HepG2 (cell line): Measurements from ENCODE around the gene PPP1R9A. TPM values are rescaled to one million over a fixed set of nuclear protein-coding genes. Genes with fewer than 3 reads are reported as not detected.
A peak's percentile ranks its signal among the peaks of the same experiment; 100 is the strongest.

ENCODE experiments used
- ARID3A ChIP-seq: IDR thresholded peaks from 2 replicates; pipeline ENCODE4 v1.6.1; 2012; ENCODE audit warnings: low read depth, low read length, improper control_type of control experiment
- BHLHE40 ChIP-seq: IDR thresholded peaks from 2 replicates; pipeline ENCODE4 v1.6.1; 2011; ENCODE audit warnings: low read length, improper control_type of control experiment
- EEA1 ChIP-seq: sonication (generic); formaldehyde crosslinking; IDR thresholded peaks from 2 replicates; pipeline ENCODE4 v1.5.1; 2020; ENCODE audit warnings: mild to moderate bottlenecking, missing genetic modification reagents, borderline replicate concordance
- ERF ChIP-seq: IDR thresholded peaks from 2 replicates; pipeline ENCODE4 v1.6.1; 2018; ENCODE audit warnings: missing biosample characterization, missing genetic modification reagents
- FOXO1 ChIP-seq: sonication (generic); formaldehyde crosslinking; IDR thresholded peaks from 2 replicates; pipeline ENCODE4 v1.4.0; 2020; ENCODE audit warnings: missing genetic modification reagents
- GZF1 ChIP-seq: sonication (generic); formaldehyde crosslinking; IDR thresholded peaks from 2 replicates; pipeline ENCODE4 v1.5.1; 2020; ENCODE audit warnings: mild to moderate bottlenecking, missing genetic modification reagents
- HIC2 ChIP-seq: sonication (generic); formaldehyde crosslinking; IDR thresholded peaks from 2 replicates; pipeline ENCODE4 v1.9.0; 2022; ENCODE audit warnings: low read depth, missing genetic modification reagents
- HNF4G ChIP-seq, 2 experiments: sonication (generic) in 1 of 2; formaldehyde crosslinking in 1 of 2; IDR thresholded peaks; 2 replicates each; pipeline versions ENCODE4 v1.4.0 to v1.6.1; 2011 to 2020; ENCODE audit warnings: borderline replicate concordance in 2 of 2, low read depth in 2 of 2, mild to moderate bottlenecking in 2 of 2, low read length in 1 of 2, missing genetic modification reagents in 1 of 2, moderate library complexity in 1 of 2
- HNRNPK ChIP-seq: fragments of 200-400 bp; formaldehyde crosslinking; IDR thresholded peaks from 2 replicates; pipeline ENCODE4 v1.6.1; 2018; ENCODE audit warnings: low read length, low read depth, moderate library complexity, mild to moderate bottlenecking; ENCODE audit not compliant: poor library complexity, severe bottlenecking
- HOXA3 ChIP-seq: sonication (generic); formaldehyde crosslinking; IDR thresholded peaks from 2 replicates; pipeline ENCODE4 v1.5.0; 2020; ENCODE audit warnings: missing genetic modification reagents
- NAIF1 ChIP-seq: sonication (generic); formaldehyde crosslinking; IDR thresholded peaks from 2 replicates; pipeline ENCODE4 v1.5.0; 2020; ENCODE audit warnings: mild to moderate bottlenecking, missing genetic modification reagents, borderline replicate concordance
- RBM22 ChIP-seq: fragments of 200-400 bp; formaldehyde crosslinking; optimal IDR thresholded peaks from 2 replicates; pipeline ENCODE3; 2017; ENCODE audit warnings: mild to moderate bottlenecking, low read length, moderate library complexity
- RNF2 ChIP-seq: fragments of 450-650 bp; conservative IDR thresholded peaks from 2 replicates; pipeline ENCODE4 v1.6.1; 2016; ENCODE audit warnings: low read depth
- TBX3 ChIP-seq: fragments of 450-650 bp; IDR thresholded peaks from 2 replicates; pipeline ENCODE4 v1.6.1; 2017; ENCODE audit warnings: antibody characterized with exemption, mild to moderate bottlenecking, inconsistent platforms, borderline replicate concordance
- ZBTB25 ChIP-seq: IDR thresholded peaks from 2 replicates; pipeline ENCODE4 v1.6.1; 2018; ENCODE audit warnings: missing genetic modification reagents
- ZBTB46 ChIP-seq: sonication (generic); formaldehyde crosslinking; IDR thresholded peaks from 2 replicates; pipeline ENCODE4 v1.4.0; 2020; ENCODE audit warnings: mild to moderate bottlenecking, missing genetic modification reagents, borderline replicate concordance
- ZNF367 ChIP-seq: sonication (generic); formaldehyde crosslinking; IDR thresholded peaks from 2 replicates; pipeline ENCODE4 v1.4.0; 2020; ENCODE audit warnings: missing genetic modification reagents, borderline replicate concordance
- ZNF512B ChIP-seq: sonication (generic); formaldehyde crosslinking; IDR thresholded peaks from 2 replicates; pipeline ENCODE4 v1.5.1; 2020; ENCODE audit warnings: missing genetic modification reagents, mild to moderate bottlenecking, borderline replicate concordance
- ZNF556 ChIP-seq: sonication (generic); formaldehyde crosslinking; IDR thresholded peaks from 2 replicates; pipeline ENCODE4 v1.4.0; 2020; ENCODE audit warnings: mild to moderate bottlenecking, missing genetic modification reagents, borderline replicate concordance
- ZNF788 ChIP-seq: sonication (generic); formaldehyde crosslinking; IDR thresholded peaks from 2 replicates; pipeline ENCODE4 v1.5.0; 2020; ENCODE audit warnings: mild to moderate bottlenecking, missing genetic modification reagents, borderline replicate concordance
- polyA plus RNA-seq, 8 experiments: library from polyadenylated mRNA; depleted of rRNA in 3 of 8; stranded (reverse) in 7 of 8; unstranded in 1 of 8; fragments of >200 nt; fragmentation: Illumina TruSeq in 4 of 8; extraction: Trizol in 4 of 8; gene quantifications; 2 replicates each; pipeline versions ENCODE4 v1.2.1 to v1.2.3, GENCODE V29; 2011 to 2016; ENCODE audit warnings: low read depth in 4 of 8, missing spikeins in 1 of 8, mixed read lengths in 1 of 8; ENCODE audit not compliant: insufficient read depth in 1 of 8
- total RNA-seq, 5 experiments: library from RNA; depleted of rRNA; stranded (reverse); fragments of >200 nt; fragmentation: Illumina TruSeq; extraction: Trizol; gene quantifications; 2 replicates each; pipeline ENCODE4 v1.2.3, GENCODE V29; 2016; ENCODE audit warnings: low read depth in 1 of 5

The PPP1R9A gene
- total and polyA plus RNA-seq, 2 of the 13 experiments (the other 11 are each of a cell fraction or from before 2014, with no cell fraction given), result 11.4 to 31.9 TPM

GRCh38 chr7:95318501-95319100 is 411.2 kb downstream of the PPP1R9A start (continued):
- no peak for TF ChIP-seq ZNF367
- TF ChIP-seq GZF1, result no peak
- TF ChIP-seq HNRNPK, result no peak
- TF ChIP-seq RBM22, result no peak
- TF ChIP-seq ZNF512B, result no peak
- TF ChIP-seq TBX3, result no peak
- no peak for TF ChIP-seq ZBTB46 (CRISPR knock-in tag)
- TF ChIP-seq FOXO1 (CRISPR knock-in tag), result no peak
- TF ChIP-seq RNF2, result no peak
- no peak for TF ChIP-seq BHLHE40
- no peak for TF ChIP-seq ZNF788
- no peak for TF ChIP-seq HIC2 (CRISPR knock-in tag)
- no peak for TF ChIP-seq HOXA3 (CRISPR knock-in tag)
- no peak for TF ChIP-seq ZBTB25 (CRISPR knock-in tag)
- TF ChIP-seq ERF, result no peak
- TF ChIP-seq NAIF1 (CRISPR knock-in tag), result no peak
- TF ChIP-seq EEA1 (CRISPR knock-in tag), result no peak
- peak; percentile 59; the same call in 1 of the 2 replicates for TF ChIP-seq ARID3A
- no peak for TF ChIP-seq ZNF556 (CRISPR knock-in tag)
- peak; percentile 32; the same call in 1 of the 2 replicates for TF ChIP-seq HNF4G (IDR thresholded peaks at IDR 0.05; ENCODE audit: borderline replicate concordance, low read depth, low read length)
- no peak for TF ChIP-seq HNF4G (CRISPR knock-in tag; IDR thresholded peaks at IDR 0.05; ENCODE audit: borderline replicate concordance, low read depth)
